ENCODE measurements around the gene CEP290. TPM values are rescaled to one million over a fixed set of nuclear protein-coding genes. Genes with fewer than 3 reads are reported as not detected.
A peak's percentile ranks its signal among the peaks of the same experiment; 100 is the strongest.

The CEP290 gene
- total and polyA plus RNA-seq, 2 of the 13 experiments (the other 11 are each of a cell fraction or from before 2014, with no cell fraction given) = 2.4 to 10.8 TPM

DNA sequence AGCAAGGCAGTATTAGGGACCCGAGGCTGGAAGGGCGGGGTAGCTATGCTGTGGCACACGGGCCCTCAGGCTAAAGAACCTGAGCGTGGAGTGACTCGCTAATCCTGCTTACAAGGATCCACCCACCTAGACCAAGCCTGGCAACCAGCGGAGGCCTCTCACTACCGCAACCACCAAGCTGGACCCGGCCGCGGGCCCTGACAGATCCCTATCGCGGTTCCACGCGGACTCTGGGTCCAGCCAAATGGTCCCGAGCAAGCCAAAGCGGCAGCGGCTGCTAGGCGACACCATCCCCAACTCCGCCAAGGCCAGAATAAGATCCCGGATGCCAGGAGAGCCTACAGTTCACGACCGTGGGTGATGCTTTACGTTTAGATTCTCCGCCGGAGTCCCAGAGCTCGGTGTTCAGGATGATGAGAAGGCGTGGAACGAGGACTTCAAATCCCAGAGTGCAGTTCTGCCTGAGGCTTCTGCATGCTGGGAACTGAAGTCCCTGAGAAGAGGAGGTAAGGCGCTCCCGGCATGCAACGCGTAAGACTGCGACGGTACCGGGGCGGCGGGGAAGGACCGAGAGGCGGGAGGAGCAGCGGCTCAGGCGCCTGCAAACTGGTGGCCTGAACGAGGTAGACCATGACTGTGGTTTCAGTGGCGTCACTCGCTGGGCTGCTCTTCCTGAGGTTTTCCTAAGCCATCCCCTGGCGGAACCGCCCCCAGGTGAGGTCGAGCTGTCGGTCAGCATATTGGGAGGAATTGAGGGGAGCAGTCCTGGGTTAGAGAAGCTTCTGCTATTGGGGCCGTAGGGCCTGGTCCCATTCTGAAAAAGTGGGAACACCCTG is at the start of gene CEP290, which contains the start of gene TMTC3 (continued):
- TF ChIP-seq, protein P1, sequence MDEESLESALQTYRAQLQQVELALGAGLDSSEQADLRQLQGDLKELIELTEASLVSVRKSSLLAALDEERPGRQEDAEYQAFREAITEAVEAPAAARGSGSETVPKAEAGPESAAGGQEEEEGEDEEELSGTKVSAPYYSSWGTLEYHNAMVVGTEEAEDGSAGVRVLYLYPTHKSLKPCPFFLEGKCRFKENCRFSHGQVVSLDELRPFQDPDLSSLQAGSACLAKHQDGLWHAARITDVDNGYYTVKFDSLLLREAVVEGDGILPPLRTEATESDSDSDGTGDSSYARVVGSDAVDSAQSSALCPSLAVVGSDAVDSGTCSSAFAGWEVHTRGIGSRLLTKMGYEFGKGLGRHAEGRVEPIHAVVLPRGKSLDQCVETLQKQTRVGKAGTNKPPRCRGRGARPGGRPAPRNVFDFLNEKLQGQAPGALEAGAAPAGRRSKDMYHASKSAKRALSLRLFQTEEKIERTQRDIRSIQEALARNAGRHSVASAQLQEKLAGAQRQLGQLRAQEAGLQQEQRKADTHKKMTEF (CRISPR knock-in tag; IDR thresholded peaks at IDR 0.05) = peak; percentile 88
- TF ChIP-seq MIXL1 (CRISPR knock-in tag; IDR thresholded peaks at IDR 0.05) (peak; percentile 48; the same call in 1 of the 2 replicates), FOXJ3 (CRISPR knock-in tag; IDR thresholded peaks at IDR 0.05; ENCODE audit: borderline replicate concordance) (peak; percentile 50; the same call in 1 of the 2 replicates), RXRA (CRISPR knock-in tag; IDR thresholded peaks at IDR 0.05) (peak; percentile 37), FOSL2 (CRISPR knock-in tag; IDR thresholded peaks at IDR 0.05) (peak; percentile 53), KLF6 (CRISPR knock-in tag; IDR thresholded peaks at IDR 0.05) (peak; percentile 63; the same call in 1 of the 2 replicates), YEATS2 (CRISPR knock-in tag; IDR thresholded peaks at IDR 0.05; ENCODE audit: borderline replicate concordance) (peak; percentile 91; the same call in 1 of the 2 replicates), ASH2L (IDR thresholded peaks at IDR 0.05; ENCODE audit: insufficient read length, low read depth, low read length) (peak; percentile 77), ZBTB38 (CRISPR knock-in tag; IDR thresholded peaks at IDR 0.05) (0 out of 2 replicates have a peak, but pooled peaks have one; percentile 22), FOXK1 (CRISPR knock-in tag; IDR thresholded peaks at IDR 0.05; ENCODE audit: borderline replicate concordance, low read depth) (peak; percentile 71)
- TF ChIP-seq, protein P2, sequence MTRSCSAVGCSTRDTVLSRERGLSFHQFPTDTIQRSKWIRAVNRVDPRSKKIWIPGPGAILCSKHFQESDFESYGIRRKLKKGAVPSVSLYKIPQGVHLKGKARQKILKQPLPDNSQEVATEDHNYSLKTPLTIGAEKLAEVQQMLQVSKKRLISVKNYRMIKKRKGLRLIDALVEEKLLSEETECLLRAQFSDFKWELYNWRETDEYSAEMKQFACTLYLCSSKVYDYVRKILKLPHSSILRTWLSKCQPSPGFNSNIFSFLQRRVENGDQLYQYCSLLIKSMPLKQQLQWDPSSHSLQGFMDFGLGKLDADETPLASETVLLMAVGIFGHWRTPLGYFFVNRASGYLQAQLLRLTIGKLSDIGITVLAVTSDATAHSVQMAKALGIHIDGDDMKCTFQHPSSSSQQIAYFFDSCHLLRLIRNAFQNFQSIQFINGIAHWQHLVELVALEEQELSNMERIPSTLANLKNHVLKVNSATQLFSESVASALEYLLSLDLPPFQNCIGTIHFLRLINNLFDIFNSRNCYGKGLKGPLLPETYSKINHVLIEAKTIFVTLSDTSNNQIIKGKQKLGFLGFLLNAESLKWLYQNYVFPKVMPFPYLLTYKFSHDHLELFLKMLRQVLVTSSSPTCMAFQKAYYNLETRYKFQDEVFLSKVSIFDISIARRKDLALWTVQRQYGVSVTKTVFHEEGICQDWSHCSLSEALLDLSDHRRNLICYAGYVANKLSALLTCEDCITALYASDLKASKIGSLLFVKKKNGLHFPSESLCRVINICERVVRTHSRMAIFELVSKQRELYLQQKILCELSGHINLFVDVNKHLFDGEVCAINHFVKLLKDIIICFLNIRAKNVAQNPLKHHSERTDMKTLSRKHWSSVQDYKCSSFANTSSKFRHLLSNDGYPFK (CRISPR knock-in tag; IDR thresholded peaks at IDR 0.05; ENCODE audit: borderline replicate concordance) = peak; percentile 81; the same call in 1 of the 2 replicates
- TF ChIP-seq, protein P3, sequence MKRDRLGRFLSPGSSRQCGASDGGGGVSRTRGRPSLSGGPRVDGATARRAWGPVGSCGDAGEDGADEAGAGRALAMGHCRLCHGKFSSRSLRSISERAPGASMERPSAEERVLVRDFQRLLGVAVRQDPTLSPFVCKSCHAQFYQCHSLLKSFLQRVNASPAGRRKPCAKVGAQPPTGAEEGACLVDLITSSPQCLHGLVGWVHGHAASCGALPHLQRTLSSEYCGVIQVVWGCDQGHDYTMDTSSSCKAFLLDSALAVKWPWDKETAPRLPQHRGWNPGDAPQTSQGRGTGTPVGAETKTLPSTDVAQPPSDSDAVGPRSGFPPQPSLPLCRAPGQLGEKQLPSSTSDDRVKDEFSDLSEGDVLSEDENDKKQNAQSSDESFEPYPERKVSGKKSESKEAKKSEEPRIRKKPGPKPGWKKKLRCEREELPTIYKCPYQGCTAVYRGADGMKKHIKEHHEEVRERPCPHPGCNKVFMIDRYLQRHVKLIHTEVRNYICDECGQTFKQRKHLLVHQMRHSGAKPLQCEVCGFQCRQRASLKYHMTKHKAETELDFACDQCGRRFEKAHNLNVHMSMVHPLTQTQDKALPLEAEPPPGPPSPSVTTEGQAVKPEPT (CRISPR knock-in tag; IDR thresholded peaks at IDR 0.05; ENCODE audit: low read depth) = 0 out of 2 replicates have a peak, but pooled peaks have one; percentile 21
- TF ChIP-seq, protein P4, sequence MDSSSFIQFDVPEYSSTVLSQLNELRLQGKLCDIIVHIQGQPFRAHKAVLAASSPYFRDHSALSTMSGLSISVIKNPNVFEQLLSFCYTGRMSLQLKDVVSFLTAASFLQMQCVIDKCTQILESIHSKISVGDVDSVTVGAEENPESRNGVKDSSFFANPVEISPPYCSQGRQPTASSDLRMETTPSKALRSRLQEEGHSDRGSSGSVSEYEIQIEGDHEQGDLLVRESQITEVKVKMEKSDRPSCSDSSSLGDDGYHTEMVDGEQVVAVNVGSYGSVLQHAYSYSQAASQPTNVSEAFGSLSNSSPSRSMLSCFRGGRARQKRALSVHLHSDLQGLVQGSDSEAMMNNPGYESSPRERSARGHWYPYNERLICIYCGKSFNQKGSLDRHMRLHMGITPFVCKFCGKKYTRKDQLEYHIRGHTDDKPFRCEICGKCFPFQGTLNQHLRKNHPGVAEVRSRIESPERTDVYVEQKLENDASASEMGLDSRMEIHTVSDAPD (CRISPR knock-in tag; IDR thresholded peaks at IDR 0.05) = peak; percentile 75; the same call in 1 of the 2 replicates
- TF ChIP-seq, protein P5, sequence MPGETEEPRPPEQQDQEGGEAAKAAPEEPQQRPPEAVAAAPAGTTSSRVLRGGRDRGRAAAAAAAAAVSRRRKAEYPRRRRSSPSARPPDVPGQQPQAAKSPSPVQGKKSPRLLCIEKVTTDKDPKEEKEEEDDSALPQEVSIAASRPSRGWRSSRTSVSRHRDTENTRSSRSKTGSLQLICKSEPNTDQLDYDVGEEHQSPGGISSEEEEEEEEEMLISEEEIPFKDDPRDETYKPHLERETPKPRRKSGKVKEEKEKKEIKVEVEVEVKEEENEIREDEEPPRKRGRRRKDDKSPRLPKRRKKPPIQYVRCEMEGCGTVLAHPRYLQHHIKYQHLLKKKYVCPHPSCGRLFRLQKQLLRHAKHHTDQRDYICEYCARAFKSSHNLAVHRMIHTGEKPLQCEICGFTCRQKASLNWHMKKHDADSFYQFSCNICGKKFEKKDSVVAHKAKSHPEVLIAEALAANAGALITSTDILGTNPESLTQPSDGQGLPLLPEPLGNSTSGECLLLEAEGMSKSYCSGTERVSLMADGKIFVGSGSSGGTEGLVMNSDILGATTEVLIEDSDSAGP (CRISPR knock-in tag; IDR thresholded peaks at IDR 0.05; ENCODE audit: borderline replicate concordance) = peak; percentile 72; the same call in 1 of the 2 replicates
